Activated naive CD8-positive, alpha-beta T cell treated with anti-CD3 and anti-CD28 coated beads for 36 hours (primary cell): Measurements from ENCODE around the gene SLC4A11. TPM values are rescaled to one million over a fixed set of nuclear protein-coding genes. Genes with fewer than 3 reads are reported as not detected.
A peak's percentile ranks its signal among the peaks of the same experiment; 100 is the strongest.

Source experiments
- DNase-seq: peaks from one replicate; pipeline ENCODE4 v3.0.0; 2021
- H3K27ac Mint-ChIP-seq: one replicate; pipeline ENCODE4 v1.8.0; 2022; ENCODE audit warnings: mild to moderate bottlenecking, moderate library complexity, mixed read lengths
- H3K27me3 Mint-ChIP-seq: one replicate; pipeline ENCODE4 v1.8.0; 2022; ENCODE audit warnings: mild to moderate bottlenecking, mixed read lengths
- H3K36me3 Mint-ChIP-seq: one replicate; pipeline ENCODE4 v1.8.0; 2021; ENCODE audit warnings: mild to moderate bottlenecking, mixed read lengths
- H3K4me1 Mint-ChIP-seq: one replicate; pipeline ENCODE4 v1.8.0; 2021; ENCODE audit warnings: mixed read lengths
- H3K4me3 Mint-ChIP-seq: one replicate; pipeline ENCODE4 v1.8.0; 2022; ENCODE audit warnings: mild to moderate bottlenecking, moderate library complexity, mixed read lengths
- H3K9me3 Mint-ChIP-seq: one replicate; pipeline ENCODE4 v1.8.0; 2022; ENCODE audit warnings: mixed read lengths
- total RNA-seq, 2 experiments: library from RNA; stranded (reverse); gene quantifications; one replicate each; pipeline ENCODE4 v1.2.3, GENCODE V29; 2021

Gene SLC4A11
- 1 to 10 TPM; 1.8 to 2.9 TPM for total RNA-seq

DNA sequence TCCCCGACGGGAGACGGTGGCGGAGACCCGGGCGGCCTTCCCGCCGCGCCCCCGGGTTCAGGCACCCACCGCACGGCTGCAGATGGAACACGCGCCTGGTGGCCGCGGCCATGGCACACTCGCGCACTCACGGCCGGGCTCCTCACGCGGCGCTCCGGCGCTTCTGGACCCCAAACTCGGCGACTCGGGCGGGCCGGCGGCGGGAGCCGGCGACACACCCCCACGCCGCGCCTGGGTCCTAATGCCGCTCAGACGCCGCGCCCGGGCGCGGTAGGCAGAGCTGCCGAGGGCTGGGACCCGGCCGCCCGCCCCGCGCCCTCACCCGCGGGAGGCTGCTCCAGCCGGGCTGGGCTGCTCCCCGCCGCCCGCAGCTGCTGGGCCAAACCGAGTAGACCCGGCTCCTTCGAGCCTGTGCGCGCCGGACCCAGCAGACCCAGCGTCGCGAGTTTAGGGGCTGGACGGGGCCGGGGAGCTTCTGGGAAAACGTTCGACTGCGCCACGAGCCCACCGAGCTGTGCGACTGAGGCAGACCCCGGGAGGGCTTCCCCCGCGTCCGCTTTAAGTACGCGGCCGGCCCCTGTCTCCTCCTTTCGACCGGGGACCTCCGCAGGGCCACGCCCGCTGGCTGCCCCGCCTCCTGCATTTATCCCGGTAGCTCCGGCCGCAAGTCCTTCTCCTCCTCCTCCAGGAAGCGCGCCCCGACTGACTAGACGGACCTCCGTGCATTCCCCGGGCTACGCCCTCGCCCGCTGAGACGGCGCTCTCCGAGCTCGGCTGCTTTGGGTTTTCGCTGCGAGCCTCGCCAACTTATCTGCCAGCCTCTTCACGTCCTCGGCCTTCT lies at the start of gene SLC4A11:
Gene SLC4A11 (minus strand): TSS at position 165 of the 841 bp plus-strand sequence. CDS start 53 bp downstream, at position 112.
- Mint-ChIP-seq H3K9me3 (no peaks in the 10 kb centered on the region), H3K36me3 (no peaks in the 10 kb centered on the region), H3K4me1 (peaks cover 8% of the 10 kb centered on the region), H3K27ac (no peak within 1 kb of the TSS), H3K4me3 (peak within 1 kb of the TSS; percentile 82), H3K27me3 (peaks cover 63% of the 10 kb centered on the region)
- peak; percentile 59 for DNase-seq

- Mint-ChIP-seq H3K36me3 (no peaks in the 10 kb centered on the region), H3K4me3 (no peak overlapping the region), H3K9me3 (no peaks in the 10 kb centered on the region), H3K27me3 (no peaks in the 10 kb centered on the region), H3K27ac (no peak overlapping the region), H3K4me1 (peaks cover 4% of the 10 kb centered on the region)
- no peak for DNase-seq
Observed at GRCh38 chr20:3283222-3283820, 44.3 kb upstream of the SLC4A11 start.

GRCh38 chr20:3282271-3283221 lies 43.6 kb upstream of the SLC4A11 start:
- H3K36me3 Mint-ChIP-seq, result no peaks in the 10 kb centered on the region
- H3K27ac Mint-ChIP-seq, result no peak overlapping the region
- H3K4me1 Mint-ChIP-seq, result peaks cover 4% of the 10 kb centered on the region
- no peaks in the 10 kb centered on the region for H3K9me3 Mint-ChIP-seq
- H3K27me3 Mint-ChIP-seq, result no peaks in the 10 kb centered on the region
- no peak for DNase-seq
- no peak overlapping the region for H3K4me3 Mint-ChIP-seq

DNA sequence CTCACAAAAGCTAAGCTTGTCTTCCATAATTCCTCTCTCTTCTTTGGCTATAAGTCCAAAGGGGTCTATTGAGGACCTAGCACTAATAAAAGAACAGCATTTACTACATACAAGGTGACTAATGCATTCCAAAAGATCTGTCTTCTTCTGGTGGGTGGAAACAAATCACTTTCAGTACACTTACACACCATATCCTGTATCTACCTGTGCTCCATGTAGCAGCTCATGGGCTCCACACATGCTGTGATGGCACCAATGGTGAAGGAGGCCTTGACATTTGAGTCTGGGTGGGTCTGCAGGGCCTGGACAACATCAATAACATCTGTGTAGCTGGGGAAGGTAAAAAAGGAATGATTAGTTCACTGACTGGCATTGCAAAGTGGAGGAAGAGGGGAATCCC lies 42.4 kb upstream of the SLC4A11 start:
- no peak for DNase-seq

GRCh38 chr20:3279761-3280160 lies 40.8 kb upstream of the SLC4A11 start:
- Mint-ChIP-seq H3K4me3 (no peak overlapping the region), H3K9me3 (no peaks in the 10 kb centered on the region), H3K27ac (no peak overlapping the region), H3K4me1 (peaks cover 4% of the 10 kb centered on the region), H3K36me3 (no peaks in the 10 kb centered on the region), H3K27me3 (no peaks in the 10 kb centered on the region)
- no peak for DNase-seq

More for the DNA sequence above, 42.4 kb upstream of the SLC4A11 start:
- Mint-ChIP-seq H3K27me3 (no peaks in the 10 kb centered on the region), H3K9me3 (no peaks in the 10 kb centered on the region), H3K4me1 (peaks cover 4% of the 10 kb centered on the region), H3K36me3 (no peaks in the 10 kb centered on the region), H3K4me3 (no peak overlapping the region), H3K27ac (no peak overlapping the region)

- no peak for DNase-seq
- no peak overlapping the region for H3K4me3 Mint-ChIP-seq
- H3K36me3 Mint-ChIP-seq, result no peaks in the 10 kb centered on the region
Observed at GRCh38 chr20:3277686-3278465, 38.9 kb upstream of the SLC4A11 start.

GRCh38 chr20:3276680-3277015 lies 37.7 kb upstream of the SLC4A11 start:
- H3K27ac Mint-ChIP-seq, result no peak overlapping the region
- no peaks in the 10 kb centered on the region for H3K36me3 Mint-ChIP-seq
- H3K9me3 Mint-ChIP-seq, result no peaks in the 10 kb centered on the region
- H3K4me3 Mint-ChIP-seq, result no peak overlapping the region
- peaks cover 4% of the 10 kb centered on the region for H3K4me1 Mint-ChIP-seq
- no peaks in the 10 kb centered on the region for H3K27me3 Mint-ChIP-seq
- DNase-seq, result no peak

More at GRCh38 chr20:3277686-3278465, 38.9 kb upstream of the SLC4A11 start:
- H3K27ac Mint-ChIP-seq, result no peak overlapping the region
- peaks cover 4% of the 10 kb centered on the region for H3K4me1 Mint-ChIP-seq
- H3K9me3 Mint-ChIP-seq, result no peaks in the 10 kb centered on the region
- no peaks in the 10 kb centered on the region for H3K27me3 Mint-ChIP-seq

GRCh38 chr20:3275966-3276679 lies 37.1 kb upstream of the SLC4A11 start:
- DNase-seq, result no peak
- no peaks in the 10 kb centered on the region for H3K36me3 Mint-ChIP-seq
- no peaks in the 10 kb centered on the region for H3K4me1 Mint-ChIP-seq
- H3K4me3 Mint-ChIP-seq, result no peak overlapping the region
- H3K9me3 Mint-ChIP-seq, result no peaks in the 10 kb centered on the region
- no peak overlapping the region for H3K27ac Mint-ChIP-seq
- no peaks in the 10 kb centered on the region for H3K27me3 Mint-ChIP-seq

- Mint-ChIP-seq H3K9me3 (no peaks in the 10 kb centered on the region), H3K4me1 (no peaks in the 10 kb centered on the region), H3K36me3 (no peaks in the 10 kb centered on the region), H3K27ac (no peak overlapping the region), H3K4me3 (no peak overlapping the region), H3K27me3 (no peaks in the 10 kb centered on the region)
- no peak for DNase-seq
Observed at GRCh38 chr20:3275064-3275935, 36.3 kb upstream of the SLC4A11 start.

GRCh38 chr20:3273371-3273770 lies 34.4 kb upstream of the SLC4A11 start:
- no peaks in the 10 kb centered on the region for H3K27me3 Mint-ChIP-seq
- no peaks in the 10 kb centered on the region for H3K9me3 Mint-ChIP-seq
- H3K36me3 Mint-ChIP-seq, result no peaks in the 10 kb centered on the region
- H3K27ac Mint-ChIP-seq, result no peak overlapping the region
- no peak overlapping the region for H3K4me3 Mint-ChIP-seq
- H3K4me1 Mint-ChIP-seq, result no peaks in the 10 kb centered on the region
- no peak for DNase-seq

- no peaks in the 10 kb centered on the region for H3K4me1 Mint-ChIP-seq
- no peaks in the 10 kb centered on the region for H3K36me3 Mint-ChIP-seq
- no peaks in the 10 kb centered on the region for H3K9me3 Mint-ChIP-seq
- no peak overlapping the region for H3K27ac Mint-ChIP-seq
- H3K4me3 Mint-ChIP-seq, result no peak overlapping the region
- DNase-seq, result no peak
- H3K27me3 Mint-ChIP-seq, result no peaks in the 10 kb centered on the region
Observed at GRCh38 chr20:3270051-3270450, 31.1 kb upstream of the SLC4A11 start.

- Mint-ChIP-seq H3K9me3 (no peaks in the 10 kb centered on the region), H3K36me3 (peaks cover 5% of the 10 kb centered on the region), H3K4me1 (no peaks in the 10 kb centered on the region), H3K27me3 (no peaks in the 10 kb centered on the region), H3K27ac (no peak overlapping the region), H3K4me3 (no peak overlapping the region)
- DNase-seq, result no peak
Observed at GRCh38 chr20:3262566-3262965, 23.6 kb upstream of the SLC4A11 start.

GRCh38 chr20:3258429-3258828 lies 19.4 kb upstream of the SLC4A11 start:
- no peak overlapping the region for H3K4me3 Mint-ChIP-seq
- no peak overlapping the region for H3K27ac Mint-ChIP-seq
- no peaks in the 10 kb centered on the region for H3K9me3 Mint-ChIP-seq
- no peaks in the 10 kb centered on the region for H3K4me1 Mint-ChIP-seq
- peaks cover 7% of the 10 kb centered on the region for H3K36me3 Mint-ChIP-seq
- no peak for DNase-seq
- H3K27me3 Mint-ChIP-seq, result no peaks in the 10 kb centered on the region
